Ovary (tissue), 3 donors: Measurements from ENCODE around the gene AGMO.

Source experiments
- CTCF ChIP-seq, 3 donors: fragments of 450-650 bp in 2 of 3; fragments of 200-600 bp in 1 of 3; IDR thresholded peaks; one replicate each; pipeline versions ENCODE4 v1.5.1 to v1.8.0; 2016 to 2022; ENCODE audit warnings: antibody characterized with exemption in 3 of 3, mild to moderate bottlenecking in 1 of 3
- EP300 ChIP-seq: sonication (generic); formaldehyde crosslinking; IDR thresholded peaks from one replicate; pipeline ENCODE4 v1.6.1; 2017; ENCODE audit warnings: antibody characterized with exemption
- donor health status: DM: no; HTN: no; CAD: no.

- TF ChIP-seq CTCF (IDR thresholded peaks at IDR 0.05) (no peak), EP300 (no peak)
Observed at GRCh38 chr7:15554081-15554480, 7.7 kb downstream of the AGMO start.
